DND-41 (cell line): Measurements from ENCODE around the gene HECW1.

Experiments used
- EZH2 ChIP-seq: IDR thresholded peaks from 3 replicates; pipeline ENCODE4 v1.6.1; 2012; ENCODE audit warnings: borderline replicate concordance, low read depth, mild to moderate bottlenecking, moderate library complexity, low read length, inconsistent platforms; ENCODE audit not compliant: severe bottlenecking
- TF ChIP-seq, protein P1 (sequence below): IDR thresholded peaks from 2 replicates; pipeline ENCODE4 v1.5.1; 2012; ENCODE audit warnings: borderline replicate concordance, low read length, moderate library complexity, mild to moderate bottlenecking; ENCODE audit not compliant: poor library complexity, severe bottlenecking; ENCODE audit errors: extremely low read depth

DNA sequence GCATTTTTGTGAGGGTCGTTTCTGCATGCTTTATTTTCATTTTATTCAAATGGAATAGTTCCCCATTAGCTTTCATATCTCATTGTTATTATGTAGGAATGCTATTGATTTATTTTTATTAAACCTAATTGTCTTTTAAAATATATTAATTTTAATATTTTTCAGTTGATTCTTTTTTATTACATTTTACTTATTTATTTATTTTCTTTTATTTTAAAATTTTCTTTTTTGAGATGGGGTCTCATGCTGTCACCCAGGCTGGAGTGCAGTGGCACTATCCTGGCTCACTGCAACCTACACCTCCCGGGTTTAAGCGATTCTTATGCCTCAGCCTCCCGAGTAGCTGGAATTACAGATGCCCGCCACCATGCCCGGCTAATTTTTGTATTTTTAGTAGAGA lies 463.1 kb downstream of the HECW1 start:
- TF ChIP-seq, protein P1, sequence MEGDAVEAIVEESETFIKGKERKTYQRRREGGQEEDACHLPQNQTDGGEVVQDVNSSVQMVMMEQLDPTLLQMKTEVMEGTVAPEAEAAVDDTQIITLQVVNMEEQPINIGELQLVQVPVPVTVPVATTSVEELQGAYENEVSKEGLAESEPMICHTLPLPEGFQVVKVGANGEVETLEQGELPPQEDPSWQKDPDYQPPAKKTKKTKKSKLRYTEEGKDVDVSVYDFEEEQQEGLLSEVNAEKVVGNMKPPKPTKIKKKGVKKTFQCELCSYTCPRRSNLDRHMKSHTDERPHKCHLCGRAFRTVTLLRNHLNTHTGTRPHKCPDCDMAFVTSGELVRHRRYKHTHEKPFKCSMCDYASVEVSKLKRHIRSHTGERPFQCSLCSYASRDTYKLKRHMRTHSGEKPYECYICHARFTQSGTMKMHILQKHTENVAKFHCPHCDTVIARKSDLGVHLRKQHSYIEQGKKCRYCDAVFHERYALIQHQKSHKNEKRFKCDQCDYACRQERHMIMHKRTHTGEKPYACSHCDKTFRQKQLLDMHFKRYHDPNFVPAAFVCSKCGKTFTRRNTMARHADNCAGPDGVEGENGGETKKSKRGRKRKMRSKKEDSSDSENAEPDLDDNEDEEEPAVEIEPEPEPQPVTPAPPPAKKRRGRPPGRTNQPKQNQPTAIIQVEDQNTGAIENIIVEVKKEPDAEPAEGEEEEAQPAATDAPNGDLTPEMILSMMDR, result no peak
- TF ChIP-seq EZH2, result no peak
